ENCODE measurements around the gene EGFR.

The EGFR gene

GRCh38 chr7:55202150-55202913, 183.5 kb downstream of the EGFR start:
- Histone ChIP-seq H3K36me3 (replicated peaks) (peaks cover 71% of the 10 kb centered on the region), H3K27me3 (replicated peaks) (no peaks in the 10 kb centered on the region), H3K27ac (no peak overlapping the region), H3K4me3 (ENCODE audit: low read depth, low read length) (no peak overlapping the region)
- in situ Hi-C loops (cut with HindIII; ENCODE audit: low pct_ligation_motif_present, low sequenced_read_pairs) = no loop called here
- TF ChIP-seq CTCF (IDR thresholded peaks at IDR 0.05; ENCODE audit: low read depth, low read length, missing control alignments) = no peak
- no peak for DNase-seq

GRCh38 chr7:55203300-55203699, 184.5 kb downstream of the EGFR start:
- Histone ChIP-seq H3K36me3 (replicated peaks) (peaks cover 78% of the 10 kb centered on the region), H3K27ac (no peak overlapping the region), H3K27me3 (replicated peaks) (no peaks in the 10 kb centered on the region), H3K4me3 (ENCODE audit: low read depth, low read length) (no peak overlapping the region)
- no peak for DNase-seq
- in situ Hi-C loops (cut with HindIII; ENCODE audit: low pct_ligation_motif_present, low sequenced_read_pairs) = no loop called here
- no peak for TF ChIP-seq CTCF (IDR thresholded peaks at IDR 0.05; ENCODE audit: low read depth, low read length, missing control alignments)

- H3K27ac ChIP-seq = no peak overlapping the region
- no peak for TF ChIP-seq CTCF (IDR thresholded peaks at IDR 0.05; ENCODE audit: low read depth, low read length, missing control alignments)
- no peak for DNase-seq
- in situ Hi-C loops (cut with HindIII; ENCODE audit: low pct_ligation_motif_present, low sequenced_read_pairs) = no loop called here
- peaks cover 73% of the 10 kb centered on the region for H3K36me3 ChIP-seq (replicated peaks)
- H3K27me3 ChIP-seq (replicated peaks) = no peaks in the 10 kb centered on the region
- no peak overlapping the region for H3K4me3 ChIP-seq (ENCODE audit: low read depth, low read length)
Observed at GRCh38 chr7:55205124-55205955, 186.5 kb downstream of the EGFR start.

GRCh38 chr7:55206235-55207029, 187.6 kb downstream of the EGFR start:
- H3K36me3 ChIP-seq (replicated peaks) = peaks cover 65% of the 10 kb centered on the region
- peak; percentile 8 for TF ChIP-seq CTCF (IDR thresholded peaks at IDR 0.05; ENCODE audit: low read depth, low read length, missing control alignments)
- no peaks in the 10 kb centered on the region for H3K27me3 ChIP-seq (replicated peaks)
- DNase-seq = peak; percentile 65
- H3K4me3 ChIP-seq (ENCODE audit: low read depth, low read length) = no peak overlapping the region
- H3K27ac ChIP-seq = peak overlapping the region; percentile 33
- in situ Hi-C loops (cut with HindIII; ENCODE audit: low pct_ligation_motif_present, low sequenced_read_pairs) = no loop called here

GRCh38 chr7:55207436-55208125, 188.8 kb downstream of the EGFR start:
- in situ Hi-C loops (cut with HindIII; ENCODE audit: low pct_ligation_motif_present, low sequenced_read_pairs) = no loop called here
- no peak overlapping the region for H3K27ac ChIP-seq
- DNase-seq = no peak
- H3K36me3 ChIP-seq (replicated peaks) = peaks cover 54% of the 10 kb centered on the region
- no peak overlapping the region for H3K4me3 ChIP-seq (ENCODE audit: low read depth, low read length)
- H3K27me3 ChIP-seq (replicated peaks) = no peaks in the 10 kb centered on the region
- no peak for TF ChIP-seq CTCF (IDR thresholded peaks at IDR 0.05; ENCODE audit: low read depth, low read length, missing control alignments)

Data from brain microvascular endothelial cell (primary cell).